BJ (cell line): ENCODE results near the gene RGS6. TPM values are rescaled to one million over a fixed set of nuclear protein-coding genes. Genes with fewer than 3 reads are reported as not detected.

Experiments
- CTCF ChIA-PET: fragments of 350-600 bp; formaldehyde crosslinking; extraction: SDS; loops from one replicate; lab custom pipeline; 2021; ENCODE audit warnings: antibody characterized with exemption, inconsistent platforms; lab: Yijun Ruan, JAX
- POLR2A ChIA-PET: fragments of 300-600 bp; sonication (Branson Sonifier 250); formaldehyde crosslinking; extraction: SDS; loops from one replicate; lab custom pipeline; 2021; ENCODE audit warnings: antibody characterized with exemption; lab: Charles Lee
- DNase-seq: peaks from one replicate; pipeline ENCODE4 v3.0.0-alpha.2; 2011; ENCODE audit warnings: low read depth
- H3K27me3 ChIP-seq: 2 replicates; pipeline ENCODE4 v1.6.0; 2011; ENCODE audit warnings: low read length; ENCODE audit not compliant: control insufficient read depth, insufficient read depth
- H3K36me3 ChIP-seq: 2 replicates; pipeline ENCODE4 v1.5.1; 2011; ENCODE audit warnings: low read length; ENCODE audit not compliant: control insufficient read depth, insufficient read depth
- H3K4me3 ChIP-seq: 2 replicates; pipeline ENCODE4 v1.5.1; 2011; ENCODE audit warnings: low read depth, mild to moderate bottlenecking, control low read depth, low read length
- CTCF ChIP-seq: IDR thresholded peaks from 2 replicates; pipeline ENCODE4 v1.5.1; 2011; ENCODE audit warnings: low read depth, mild to moderate bottlenecking, control low read depth, inconsistent platforms, low read length, moderate library complexity; ENCODE audit not compliant: insufficient read depth
- polyA plus RNA-seq: library from polyadenylated mRNA; depleted of rRNA; stranded (reverse); fragments of >200 nt; gene quantifications from 2 replicates; pipeline ENCODE4 v1.2.3, GENCODE V29; 2011

RGS6 gene
- polyA plus RNA-seq, 1 experiment = not detected

GRCh38 chr14:72532686-72533454, 600.6 kb downstream of the RGS6 start:
- H3K27me3 ChIP-seq = peaks cover 1% of the 10 kb centered on the region; the same call in 1 of the 2 replicates
- TF ChIP-seq CTCF = no peak
- ChIA-PET CTCF (interaction anchor here (1.1 to 2.2 kb wide), 5 partner anchors 13 to 376 kb away, joined by 3 to 6 read pairs (median 4); no protein-coding TSS in a partner anchor), POLR2A (interaction anchor here (0.5 kb wide), 1 partner anchor 493 kb away, joined by 3 read pairs; no protein-coding TSS in a partner anchor)
- DNase-seq = no peak
- no peak overlapping the region for H3K4me3 ChIP-seq
- no peaks in the 10 kb centered on the region for H3K36me3 ChIP-seq

DNA sequence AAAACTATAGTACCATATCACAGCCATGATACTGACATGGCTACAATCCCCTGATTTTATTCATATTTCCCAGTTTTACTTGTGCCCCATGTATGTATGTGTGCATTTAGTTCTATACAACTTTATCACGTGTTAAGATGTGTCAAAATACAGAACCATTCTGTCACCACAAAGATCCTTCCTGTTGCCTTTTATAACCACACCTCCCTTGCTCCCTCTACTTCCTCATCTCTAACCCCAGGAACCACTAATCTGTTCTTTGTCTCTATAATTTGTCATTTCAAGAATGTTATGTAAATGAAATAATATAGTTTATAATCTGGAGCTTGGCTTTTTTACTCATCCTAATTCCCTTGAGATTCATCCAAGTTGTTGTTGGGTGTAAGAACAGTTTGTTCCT, 603.3 kb downstream of the RGS6 start:
- DNase-seq = no peak
- Histone ChIP-seq H3K4me3 (no peak overlapping the region), H3K36me3 (no peaks in the 10 kb centered on the region), H3K27me3 (peaks cover 1% of the 10 kb centered on the region; the same call in 1 of the 2 replicates)
- TF ChIP-seq CTCF = no peak
- POLR2A ChIA-PET = no interaction called here
- CTCF ChIA-PET = no interaction called here

- ChIA-PET POLR2A (no interaction called here), CTCF (no interaction called here)
- DNase-seq = no peak
- no peak for TF ChIP-seq CTCF
- H3K27me3 ChIP-seq = peaks cover 1% of the 10 kb centered on the region; the same call in 1 of the 2 replicates
- no peaks in the 10 kb centered on the region for H3K36me3 ChIP-seq
- H3K4me3 ChIP-seq = no peak overlapping the region
Observed at GRCh38 chr14:72538387-72538786, 606.2 kb downstream of the RGS6 start.

DNA sequence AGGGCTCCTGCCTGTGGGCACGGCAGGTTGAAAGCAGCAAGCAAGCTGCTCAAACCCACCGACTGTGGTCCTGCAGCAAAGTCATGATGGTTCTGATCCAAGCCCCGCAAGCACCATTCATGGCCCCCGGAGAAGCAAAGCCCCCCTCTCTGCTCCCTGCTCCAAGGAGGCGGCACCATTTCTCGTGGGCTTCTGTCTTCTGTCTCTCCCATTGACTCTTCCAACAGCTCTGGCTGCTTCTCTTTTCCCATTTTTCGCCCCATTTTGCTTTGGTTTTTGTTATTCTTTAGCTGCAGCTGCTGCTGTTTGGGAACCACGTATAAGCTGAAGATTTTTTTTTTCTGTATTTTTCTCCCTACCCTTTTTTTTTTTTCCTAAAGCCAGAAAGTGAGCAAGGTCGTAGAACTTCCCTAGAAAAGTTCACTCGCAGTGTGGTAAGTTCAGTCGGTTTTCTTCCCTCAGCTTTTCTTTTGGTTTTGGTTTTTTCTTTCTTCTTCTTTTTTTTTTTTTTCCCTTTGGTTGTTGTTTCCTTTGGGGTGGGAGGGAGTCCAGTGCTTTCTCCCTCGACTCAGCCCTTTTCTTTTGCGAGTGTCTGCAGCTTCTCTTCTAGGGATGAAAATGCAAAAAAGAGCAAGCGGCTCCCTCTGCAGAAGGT, 607.6 kb downstream of the RGS6 start:
- POLR2A ChIA-PET = interaction anchor here (0.6 to 0.7 kb wide), 2 partner anchors 15 to 68 kb away, joined by 6 read pairs; no protein-coding TSS in a partner anchor

More for the DNA sequence above, 607.6 kb downstream of the RGS6 start:
- Histone ChIP-seq H3K36me3 (no peaks in the 10 kb centered on the region), H3K4me3 (no peak overlapping the region), H3K27me3 (peaks cover 1% of the 10 kb centered on the region; the same call in 1 of the 2 replicates)
- CTCF ChIA-PET = interaction anchor here (0.7 to 1.6 kb wide), 3 partner anchors 10 to 34 kb away, joined by 3 to 4 read pairs (median 3); no protein-coding TSS in a partner anchor
- TF ChIP-seq CTCF = no peak
- no peak for DNase-seq
